Bronchial epithelial cell (primary cell): ENCODE data around the gene DAGLA. TPM values are rescaled to one million over a fixed set of nuclear protein-coding genes. Genes with fewer than 3 reads are reported as not detected.

Experiments
- DNase-seq: peaks from one replicate; pipeline ENCODE4 v3.0.0-alpha.2; 2010; ENCODE audit warnings: low read depth
- FAIRE-seq: peaks from 2 replicates; lab custom pipeline; 2011; peaks lifted over from hg19 to GRCh38; lab: Jason Lieb, UNC
- H3K27me3 ChIP-seq: 2 replicates; pipeline ENCODE4 v1.5.1; 2011; ENCODE audit warnings: low read length; ENCODE audit not compliant: control insufficient read depth, insufficient read depth
- H3K36me3 ChIP-seq: 2 replicates; pipeline ENCODE4 v1.5.1; 2011; ENCODE audit warnings: low read length; ENCODE audit not compliant: control insufficient read depth, insufficient read depth
- H3K4me3 ChIP-seq: 2 replicates; pipeline ENCODE4 v1.5.1; 2011; ENCODE audit warnings: mild to moderate bottlenecking, low read depth, low read length, control low read depth
- total RNA-seq: library from RNA; depleted of rRNA; stranded (reverse); fragments of >200 nt; gene quantifications from 2 replicates; pipeline ENCODE4 v1.2.1, GENCODE V29; 2014
- TF ChIP-seq, protein P1 (sequence below): IDR thresholded peaks from 2 replicates; pipeline ENCODE4 v1.5.1; 2011; ENCODE audit warnings: mild to moderate bottlenecking, moderate library complexity, low read length, control low read depth, inconsistent platforms; ENCODE audit not compliant: insufficient read depth, severe bottlenecking

The DAGLA gene
- total RNA-seq, 1 donor from 2014 or later = under 0.01 TPM

DNA sequence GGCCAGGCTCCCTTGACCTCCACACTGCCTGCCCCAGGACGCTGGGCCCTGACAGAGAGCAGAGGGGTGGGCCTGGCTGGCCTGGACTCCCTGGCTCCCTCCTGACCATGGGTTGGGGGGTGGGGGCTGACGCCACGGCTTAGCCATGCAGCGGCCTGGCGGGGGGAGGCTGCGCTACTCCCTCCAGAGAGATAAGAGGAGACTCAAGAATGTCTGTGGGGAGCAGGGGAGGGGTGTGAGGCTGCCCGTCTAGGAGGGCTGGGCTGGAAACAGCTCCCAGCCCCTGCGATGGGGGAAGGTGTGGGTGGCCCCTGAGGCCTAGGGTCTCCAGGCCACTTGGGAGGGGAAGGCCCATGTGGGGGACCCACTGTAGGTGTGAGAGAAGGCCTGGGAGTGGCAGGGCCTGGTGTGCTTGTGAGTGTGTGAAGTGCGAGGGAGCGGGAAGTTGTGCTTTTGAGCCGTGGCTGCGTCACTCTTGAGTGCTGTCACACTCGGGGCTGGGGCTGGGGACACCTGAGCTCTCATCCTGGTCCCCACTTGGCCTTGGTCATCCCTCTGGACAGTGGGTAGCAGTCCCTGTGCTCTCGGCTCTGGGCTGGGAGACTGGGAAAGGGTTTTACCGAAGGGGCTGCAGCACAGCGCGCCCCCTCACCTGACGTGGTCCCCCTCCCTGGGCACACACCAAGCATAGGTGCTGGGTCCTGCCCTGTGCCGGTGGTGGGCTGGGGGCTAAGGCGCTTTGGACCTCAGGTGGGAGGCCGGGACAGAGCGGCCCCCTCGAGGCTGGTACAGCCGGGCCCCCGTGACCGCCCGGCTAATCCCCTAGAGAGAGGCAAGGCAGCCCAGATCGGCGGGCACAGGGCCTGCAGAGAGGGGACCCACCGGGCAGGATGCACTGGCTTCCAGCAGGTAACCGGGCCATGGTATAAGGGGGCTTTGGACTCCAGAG, 74.6 kb downstream of the DAGLA start:
- Histone ChIP-seq H3K27me3 (peaks cover 7% of the 10 kb centered on the region), H3K4me3 (no peak overlapping the region), H3K36me3 (no peaks in the 10 kb centered on the region)
- DNase-seq = no peak
- FAIRE-seq = no peak
- TF ChIP-seq, protein P1, sequence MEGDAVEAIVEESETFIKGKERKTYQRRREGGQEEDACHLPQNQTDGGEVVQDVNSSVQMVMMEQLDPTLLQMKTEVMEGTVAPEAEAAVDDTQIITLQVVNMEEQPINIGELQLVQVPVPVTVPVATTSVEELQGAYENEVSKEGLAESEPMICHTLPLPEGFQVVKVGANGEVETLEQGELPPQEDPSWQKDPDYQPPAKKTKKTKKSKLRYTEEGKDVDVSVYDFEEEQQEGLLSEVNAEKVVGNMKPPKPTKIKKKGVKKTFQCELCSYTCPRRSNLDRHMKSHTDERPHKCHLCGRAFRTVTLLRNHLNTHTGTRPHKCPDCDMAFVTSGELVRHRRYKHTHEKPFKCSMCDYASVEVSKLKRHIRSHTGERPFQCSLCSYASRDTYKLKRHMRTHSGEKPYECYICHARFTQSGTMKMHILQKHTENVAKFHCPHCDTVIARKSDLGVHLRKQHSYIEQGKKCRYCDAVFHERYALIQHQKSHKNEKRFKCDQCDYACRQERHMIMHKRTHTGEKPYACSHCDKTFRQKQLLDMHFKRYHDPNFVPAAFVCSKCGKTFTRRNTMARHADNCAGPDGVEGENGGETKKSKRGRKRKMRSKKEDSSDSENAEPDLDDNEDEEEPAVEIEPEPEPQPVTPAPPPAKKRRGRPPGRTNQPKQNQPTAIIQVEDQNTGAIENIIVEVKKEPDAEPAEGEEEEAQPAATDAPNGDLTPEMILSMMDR = no peak

DNA sequence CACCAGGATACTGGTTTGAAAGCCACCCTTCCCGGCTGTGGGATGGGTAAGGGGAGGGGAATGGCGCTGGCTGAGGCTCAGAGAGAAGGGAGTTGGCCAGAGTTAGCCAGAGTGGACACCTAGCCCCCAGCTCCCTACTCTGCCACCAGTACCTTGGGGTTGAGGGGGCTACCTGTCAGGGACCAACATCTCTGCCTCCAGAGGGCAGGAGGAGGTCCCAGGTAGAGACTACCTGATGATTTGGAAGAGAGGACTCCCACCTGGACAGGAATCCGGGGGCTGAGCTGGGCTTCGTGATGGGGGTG, 75.9 kb downstream of the DAGLA start:
- H3K36me3 ChIP-seq = no peaks in the 10 kb centered on the region
- H3K4me3 ChIP-seq = no peak overlapping the region
- DNase-seq = no peak
- no peak for FAIRE-seq
- TF ChIP-seq, protein P1 = no peak
- peaks cover 9% of the 10 kb centered on the region for H3K27me3 ChIP-seq

DNA sequence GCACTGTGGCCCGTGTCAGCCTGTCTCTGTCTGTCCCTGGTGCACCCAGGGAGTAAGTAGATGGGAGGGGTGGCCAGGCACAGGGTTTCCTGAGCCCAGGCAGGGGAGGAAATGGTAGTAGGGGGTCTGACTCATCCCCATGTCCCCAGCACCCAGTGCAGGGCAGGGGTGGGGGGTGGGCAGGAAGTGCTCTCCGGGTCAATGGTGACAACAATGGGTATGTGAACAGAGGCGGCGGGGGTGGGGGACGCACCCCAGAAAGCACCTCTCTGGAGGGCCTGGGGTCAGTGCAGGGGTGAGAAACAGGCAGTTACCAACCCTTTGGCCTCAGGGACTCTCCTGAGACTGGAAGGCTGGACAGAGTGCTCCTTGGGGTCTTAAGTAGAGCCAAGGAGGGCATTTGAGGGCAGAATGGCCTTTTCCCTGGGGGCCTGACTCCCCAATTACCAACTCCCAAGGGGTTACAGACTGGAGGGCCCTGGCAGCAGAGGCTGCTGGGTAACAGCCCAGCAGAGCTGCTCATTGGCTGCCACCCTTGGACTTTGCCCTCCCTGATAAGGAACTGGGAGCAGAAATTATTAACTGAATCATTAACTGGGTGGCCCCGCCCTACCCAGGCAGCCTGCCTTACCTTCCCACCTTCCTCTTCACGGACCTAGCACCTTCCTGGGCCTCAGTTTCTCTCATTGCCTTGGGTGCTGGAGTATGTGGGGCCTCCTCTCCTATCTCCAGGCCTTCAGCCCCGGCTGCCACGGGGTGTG, 76.4 kb downstream of the DAGLA start:
- Histone ChIP-seq H3K36me3 (no peaks in the 10 kb centered on the region), H3K27me3 (peaks cover 9% of the 10 kb centered on the region), H3K4me3 (no peak overlapping the region)
- peak; percentile 29 for DNase-seq
- TF ChIP-seq, protein P1 = no peak
- FAIRE-seq = no peak

DNA sequence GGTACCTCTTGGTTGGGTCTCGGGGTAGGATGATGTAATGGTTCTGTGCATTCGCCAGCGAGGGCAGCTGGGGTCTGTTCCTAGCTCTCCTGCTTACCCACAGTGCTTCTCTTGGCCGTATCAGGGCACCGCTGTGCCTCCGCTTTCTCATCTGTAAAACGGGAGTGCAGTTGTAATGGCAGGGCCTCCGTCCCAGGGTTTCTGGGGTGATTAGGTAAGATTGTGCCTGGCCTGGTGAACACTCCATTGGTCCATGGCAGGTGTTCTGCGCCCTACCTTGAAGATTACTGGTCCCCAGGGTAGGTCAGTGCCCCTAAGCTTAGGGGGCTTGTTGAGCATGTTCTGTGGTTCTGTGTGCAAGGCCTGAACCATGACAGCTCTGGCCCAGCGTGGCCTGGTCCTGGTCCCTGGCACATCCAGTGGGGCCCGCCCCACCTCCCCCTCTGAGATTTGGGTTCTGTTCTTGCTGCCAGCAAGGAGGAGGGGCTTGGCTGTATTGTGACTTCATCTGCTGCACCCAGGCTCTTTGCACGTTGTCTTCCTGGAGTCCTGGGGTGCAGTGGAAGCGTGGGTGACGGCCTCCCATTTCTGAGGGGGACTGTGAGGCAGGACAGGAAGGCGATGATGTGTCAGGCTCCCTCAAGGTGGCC, 77.1 kb downstream of the DAGLA start:
- FAIRE-seq (peak; percentile 52), DNase-seq (no peak)
- no peaks in the 10 kb centered on the region for H3K36me3 ChIP-seq
- TF ChIP-seq, protein P1 = no peak
- peaks cover 8% of the 10 kb centered on the region for H3K27me3 ChIP-seq
- H3K4me3 ChIP-seq = no peak overlapping the region

DNA sequence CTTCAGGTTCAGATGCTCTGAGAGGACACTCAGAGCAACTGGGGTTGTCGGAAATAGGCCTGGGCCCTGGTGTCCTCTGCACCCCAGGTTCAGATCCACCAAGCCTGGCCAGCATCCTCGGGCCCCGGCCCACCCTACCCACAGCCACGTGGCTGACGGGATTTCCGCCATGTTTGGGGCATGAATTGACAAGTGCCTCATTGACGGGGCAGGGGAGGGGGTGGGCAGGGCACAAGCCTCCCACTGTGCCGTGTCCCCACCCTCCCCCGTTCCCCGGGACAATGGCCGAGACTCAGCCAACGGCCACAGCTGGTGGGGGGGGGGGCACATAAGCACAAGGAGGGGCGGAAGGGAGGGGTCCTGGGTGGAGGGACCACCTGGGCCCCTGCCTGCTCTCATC, 80.8 kb downstream of the DAGLA start:
- H3K4me3 ChIP-seq = no peak overlapping the region
- FAIRE-seq (no peak), DNase-seq (no peak)
- H3K27me3 ChIP-seq = peaks cover 2% of the 10 kb centered on the region
- TF ChIP-seq, protein P1 = no peak
- no peaks in the 10 kb centered on the region for H3K36me3 ChIP-seq
